Left ventricle myocardium inferior (tissue), 1 donor: ENCODE results near the gene GREM2. TPM values are rescaled to one million over a fixed set of nuclear protein-coding genes. Genes with fewer than 3 reads are reported as not detected.

Experiments used
- DNase-seq: peaks from one replicate; pipeline ENCODE4 v3.0.0-alpha.2; 2020
- H3K27ac ChIP-seq: fragments of 200-600 bp; replicated peaks from 2 replicates; pipeline ENCODE4 v1.8.0; 2021
- H3K27me3 ChIP-seq: fragments of 200-600 bp; 2 replicates; pipeline ENCODE4 v1.8.0; 2021; ENCODE audit warnings: low read depth
- H3K36me3 ChIP-seq: fragments of 200-600 bp; 2 replicates; pipeline ENCODE4 v1.8.0; 2021
- H3K4me1 ChIP-seq: fragments of 200-600 bp; 2 replicates; pipeline ENCODE4 v1.8.0; 2021
- H3K4me3 ChIP-seq: fragments of 200-600 bp; 2 replicates; pipeline ENCODE4 v1.8.0; 2021; ENCODE audit warnings: mild to moderate bottlenecking, moderate library complexity
- H3K9me3 ChIP-seq: fragments of 200-600 bp; replicated peaks from 2 replicates; pipeline ENCODE4 v1.8.0; 2021
- CTCF ChIP-seq: fragments of 200-600 bp; IDR thresholded peaks from 2 replicates; pipeline ENCODE4 v1.8.0; 2021; ENCODE audit warnings: antibody characterized with exemption, mild to moderate bottlenecking, borderline replicate concordance
- intact Hi-C: fragments of 100-400 bp; cut with micrococcal nuclease; formaldehyde crosslinking; loops from one replicate; pipeline ENCODE4 v1.11.0; 2022
- total RNA-seq: library from RNA; stranded (reverse); fragmentation: NEBNext Ultra II Directional; extraction: Animal tissue kit (Norgen Biotek cat#: 25700); gene quantifications from one replicate; pipeline ENCODE4 v1.2.1, GENCODE V29; 2021
- donor health status: DM: no; HTN: yes; CAD: no; lungs with severe emphysema.

The GREM2 gene
- total RNA-seq, 1 donor from 2014 or later: not detected

- no peak overlapping the region for H3K27ac ChIP-seq
- no peak for DNase-seq
- H3K36me3 ChIP-seq: no peaks in the 10 kb centered on the region
- intact Hi-C loops: no loop called here
- H3K4me3 ChIP-seq: no peak overlapping the region
- no peaks in the 10 kb centered on the region for H3K27me3 ChIP-seq
- TF ChIP-seq CTCF: no peak
- H3K4me1 ChIP-seq: no peaks in the 10 kb centered on the region
- H3K9me3 ChIP-seq: no peaks in the 10 kb centered on the region
Observed at GRCh38 chr1:240515505-240515904, 96.5 kb downstream of the GREM2 start.

- Histone ChIP-seq H3K27ac (no peak overlapping the region), H3K4me1 (no peaks in the 10 kb centered on the region), H3K4me3 (no peak overlapping the region), H3K36me3 (no peaks in the 10 kb centered on the region), H3K9me3 (no peaks in the 10 kb centered on the region), H3K27me3 (no peaks in the 10 kb centered on the region)
- intact Hi-C loops: no loop called here
- DNase-seq: no peak
- TF ChIP-seq CTCF: no peak
Observed at GRCh38 chr1:240511789-240512188, 100.2 kb downstream of the GREM2 start.

- H3K4me3 ChIP-seq: no peak overlapping the region
- H3K36me3 ChIP-seq: no peaks in the 10 kb centered on the region
- no peaks in the 10 kb centered on the region for H3K27me3 ChIP-seq
- no peak for DNase-seq
- H3K27ac ChIP-seq: no peak overlapping the region
- intact Hi-C loops: no loop called here
- no peak for TF ChIP-seq CTCF
- H3K9me3 ChIP-seq: no peaks in the 10 kb centered on the region
- no peaks in the 10 kb centered on the region for H3K4me1 ChIP-seq
Observed at GRCh38 chr1:240508950-240509349, 103.0 kb downstream of the GREM2 start.

GRCh38 chr1:240508201-240508600 lies 103.8 kb downstream of the GREM2 start:
- no peaks in the 10 kb centered on the region for H3K9me3 ChIP-seq
- H3K4me3 ChIP-seq: no peak overlapping the region
- H3K27me3 ChIP-seq: no peaks in the 10 kb centered on the region
- no peaks in the 10 kb centered on the region for H3K36me3 ChIP-seq
- TF ChIP-seq CTCF: no peak
- DNase-seq: no peak
- no peak overlapping the region for H3K27ac ChIP-seq
- no peaks in the 10 kb centered on the region for H3K4me1 ChIP-seq
- intact Hi-C loops: no loop called here

- Histone ChIP-seq H3K36me3 (no peaks in the 10 kb centered on the region), H3K4me3 (no peak overlapping the region), H3K9me3 (no peaks in the 10 kb centered on the region), H3K27me3 (no peaks in the 10 kb centered on the region), H3K27ac (no peak overlapping the region), H3K4me1 (no peaks in the 10 kb centered on the region)
- intact Hi-C loops: no loop called here
- TF ChIP-seq CTCF: no peak
- no peak for DNase-seq
Observed at GRCh38 chr1:240506176-240506575, 105.8 kb downstream of the GREM2 start.

GRCh38 chr1:240503558-240503957 lies 108.4 kb downstream of the GREM2 start:
- Histone ChIP-seq H3K36me3 (no peaks in the 10 kb centered on the region), H3K9me3 (peaks cover 5% of the 10 kb centered on the region), H3K4me1 (no peaks in the 10 kb centered on the region), H3K27ac (no peak overlapping the region), H3K27me3 (no peaks in the 10 kb centered on the region), H3K4me3 (no peak overlapping the region)
- no peak for TF ChIP-seq CTCF
- intact Hi-C loops: no loop called here
- DNase-seq: no peak
